NCI-H1694 (cell line): ENCODE results near the gene RFX4.

ENCODE experiments used
- DNase-seq: peaks from one replicate; lab custom pipeline; 2025; lab: John Stamatoyannopoulos, UW

The RFX4 gene

GRCh38 chr12:106646472-106646871 lies 63.7 kb downstream of the RFX4 start:
- DNase-seq, result no peak

GRCh38 chr12:106647793-106648514 lies 65.2 kb downstream of the RFX4 start:
- no peak for DNase-seq

GRCh38 chr12:106648736-106649135 lies 65.9 kb downstream of the RFX4 start:
- DNase-seq, result no peak

GRCh38 chr12:106651552-106651951 lies 68.7 kb downstream of the RFX4 start:
- DNase-seq, result no peak

GRCh38 chr12:106652510-106653015 lies 69.8 kb downstream of the RFX4 start:
- DNase-seq, result no peak

GRCh38 chr12:106655577-106655976 lies 72.8 kb downstream of the RFX4 start:
- no peak for DNase-seq

- no peak for DNase-seq
Observed at GRCh38 chr12:106657488-106657887, 74.7 kb downstream of the RFX4 start.

- no peak for DNase-seq
Observed at GRCh38 chr12:106663385-106663784, 80.6 kb downstream of the RFX4 start.

GRCh38 chr12:106669216-106669615 lies 86.4 kb downstream of the RFX4 start:
- no peak for DNase-seq

GRCh38 chr12:106670131-106670530 lies 87.3 kb downstream of the RFX4 start:
- DNase-seq, result no peak

- no peak for DNase-seq
Observed at GRCh38 chr12:106671840-106672239, 89.0 kb downstream of the RFX4 start.

- DNase-seq, result no peak
Observed at GRCh38 chr12:106672314-106673025, 89.7 kb downstream of the RFX4 start.

GRCh38 chr12:106673141-106673540 lies 90.3 kb downstream of the RFX4 start:
- DNase-seq, result peak; percentile 3

- DNase-seq, result no peak
Observed at GRCh38 chr12:106675651-106676435, 93.0 kb downstream of the RFX4 start.

- DNase-seq, result no peak
Observed at GRCh38 chr12:106679574-106679973, 96.8 kb downstream of the RFX4 start.

GRCh38 chr12:106680280-106680679 lies 97.5 kb downstream of the RFX4 start:
- DNase-seq, result no peak

- DNase-seq, result no peak
Observed at GRCh38 chr12:106681210-106681609, 98.4 kb downstream of the RFX4 start.

- no peak for DNase-seq
Observed at GRCh38 chr12:106682594-106683234, 99.9 kb downstream of the RFX4 start.

GRCh38 chr12:106684497-106684896 lies 101.7 kb downstream of the RFX4 start:
- no peak for DNase-seq

- no peak for DNase-seq
Observed at GRCh38 chr12:106685381-106685780, 102.6 kb downstream of the RFX4 start.

- no peak for DNase-seq
Observed at GRCh38 chr12:106687672-106688071, 104.9 kb downstream of the RFX4 start.
